Measurements from ENCODE around the gene PIF1. TPM values are rescaled to one million over a fixed set of nuclear protein-coding genes. Genes with fewer than 3 reads are reported as not detected.

Gene PIF1
- total RNA-seq = 28.1 and 29.2 TPM in 2 replicates

DNA sequence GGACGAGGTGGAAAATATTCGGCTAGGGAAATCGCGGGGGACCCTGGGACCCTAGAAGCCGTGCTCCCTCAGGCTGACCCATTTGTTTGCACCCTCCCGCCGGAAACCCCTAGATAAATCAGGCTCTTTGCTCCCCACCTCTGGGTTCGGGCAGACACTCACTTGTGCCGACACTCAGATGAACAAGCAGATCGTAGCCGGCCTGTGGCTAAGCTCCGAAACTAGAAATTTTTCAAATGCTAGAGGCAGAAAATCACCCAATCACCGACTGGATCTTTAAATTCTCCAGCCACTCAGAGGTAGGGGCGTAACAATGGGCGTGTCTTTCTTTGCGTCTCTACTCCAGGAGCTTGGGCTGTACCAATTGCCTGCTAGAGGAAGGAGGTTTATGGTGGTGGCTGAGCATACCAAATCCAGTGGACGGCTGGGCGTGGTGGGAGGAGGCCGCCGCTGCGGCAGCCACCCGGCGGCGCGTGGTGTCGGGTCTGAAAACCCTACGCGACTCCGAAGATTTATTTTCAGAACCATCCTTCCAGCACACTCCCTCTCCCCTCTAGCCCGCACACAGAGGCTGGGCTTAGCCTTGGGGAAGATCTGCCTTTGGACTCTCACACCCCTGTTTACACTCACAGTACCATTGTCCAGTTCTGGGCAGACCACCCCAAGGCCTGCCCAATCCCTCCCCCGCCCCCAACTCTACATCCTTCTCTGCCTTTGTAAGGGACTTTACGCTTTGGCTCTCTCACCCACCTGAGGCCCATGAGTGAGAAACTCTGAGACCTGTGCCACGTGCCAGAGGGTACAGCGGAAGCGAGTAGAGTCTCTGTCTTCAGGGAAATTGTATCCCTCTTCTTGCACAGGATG lies at the start of gene PIF1:
PIF1 (minus strand) TSS at position 217 of the 864 bp plus-strand sequence. CDS start 1,312 bp downstream, outside the sequence.
- peaks cover 18% of the 10 kb centered on the region for H3K36me3 Mint-ChIP-seq (ENCODE audit: low read depth)
- peak; percentile 93 for DNase-seq (ENCODE audit: low spot score)
- peak within 1 kb of the TSS; percentile 94 for H3K4me3 Mint-ChIP-seq (ENCODE audit: low read depth)
- intact Hi-C loops (cut with micrococcal nuclease) = loop anchor here (1.0 to 10.0 kb wide), 4 partner anchors 10 to 479 kb away; partner anchors contain the start of genes PLEKHO2 and RNU5B-1
- no peaks in the 10 kb centered on the region for H3K9me3 Mint-ChIP-seq
- peak within 1 kb of the TSS; percentile 88 for H3K27ac Mint-ChIP-seq
- H3K27me3 Mint-ChIP-seq (ENCODE audit: low read depth) = no peaks in the 10 kb centered on the region
- peaks cover 34% of the 10 kb centered on the region for H3K4me1 Mint-ChIP-seq (ENCODE audit: low read depth)

- H3K36me3 Mint-ChIP-seq (ENCODE audit: low read depth) = peaks cover 24% of the 10 kb centered on the region
- DNase-seq (ENCODE audit: low spot score) = no peak
- no peak overlapping the region for H3K27ac Mint-ChIP-seq
Measured at GRCh38 chr15:64870353-64870752, 44.9 kb upstream of the PIF1 start.

GRCh38 chr15:64869501-64869900 lies 44.1 kb upstream of the PIF1 start:
- Mint-ChIP-seq H3K36me3 (ENCODE audit: low read depth) (peaks cover 27% of the 10 kb centered on the region), H3K27me3 (ENCODE audit: low read depth) (no peaks in the 10 kb centered on the region), H3K27ac (no peak overlapping the region), H3K9me3 (no peaks in the 10 kb centered on the region), H3K4me1 (ENCODE audit: low read depth) (peaks cover under 1% of the 10 kb centered on the region), H3K4me3 (ENCODE audit: low read depth) (no peak overlapping the region)
- DNase-seq (ENCODE audit: low spot score) = no peak
- intact Hi-C loops (cut with micrococcal nuclease) = no loop called here

More at GRCh38 chr15:64870353-64870752, 44.9 kb upstream of the PIF1 start:
- no peaks in the 10 kb centered on the region for H3K9me3 Mint-ChIP-seq
- intact Hi-C loops (cut with micrococcal nuclease) = no loop called here
- peaks cover 3% of the 10 kb centered on the region for H3K4me1 Mint-ChIP-seq (ENCODE audit: low read depth)
- H3K27me3 Mint-ChIP-seq (ENCODE audit: low read depth) = no peaks in the 10 kb centered on the region
- H3K4me3 Mint-ChIP-seq (ENCODE audit: low read depth) = no peak overlapping the region

GRCh38 chr15:64865998-64866520 lies 40.6 kb upstream of the PIF1 start:
- Mint-ChIP-seq H3K27ac (no peak overlapping the region), H3K4me3 (ENCODE audit: low read depth) (no peak overlapping the region), H3K9me3 (no peaks in the 10 kb centered on the region), H3K27me3 (ENCODE audit: low read depth) (no peaks in the 10 kb centered on the region), H3K4me1 (ENCODE audit: low read depth) (peaks cover 5% of the 10 kb centered on the region), H3K36me3 (ENCODE audit: low read depth) (peaks cover 40% of the 10 kb centered on the region)
- intact Hi-C loops (cut with micrococcal nuclease) = no loop called here
- no peak for DNase-seq (ENCODE audit: low spot score)

DNA sequence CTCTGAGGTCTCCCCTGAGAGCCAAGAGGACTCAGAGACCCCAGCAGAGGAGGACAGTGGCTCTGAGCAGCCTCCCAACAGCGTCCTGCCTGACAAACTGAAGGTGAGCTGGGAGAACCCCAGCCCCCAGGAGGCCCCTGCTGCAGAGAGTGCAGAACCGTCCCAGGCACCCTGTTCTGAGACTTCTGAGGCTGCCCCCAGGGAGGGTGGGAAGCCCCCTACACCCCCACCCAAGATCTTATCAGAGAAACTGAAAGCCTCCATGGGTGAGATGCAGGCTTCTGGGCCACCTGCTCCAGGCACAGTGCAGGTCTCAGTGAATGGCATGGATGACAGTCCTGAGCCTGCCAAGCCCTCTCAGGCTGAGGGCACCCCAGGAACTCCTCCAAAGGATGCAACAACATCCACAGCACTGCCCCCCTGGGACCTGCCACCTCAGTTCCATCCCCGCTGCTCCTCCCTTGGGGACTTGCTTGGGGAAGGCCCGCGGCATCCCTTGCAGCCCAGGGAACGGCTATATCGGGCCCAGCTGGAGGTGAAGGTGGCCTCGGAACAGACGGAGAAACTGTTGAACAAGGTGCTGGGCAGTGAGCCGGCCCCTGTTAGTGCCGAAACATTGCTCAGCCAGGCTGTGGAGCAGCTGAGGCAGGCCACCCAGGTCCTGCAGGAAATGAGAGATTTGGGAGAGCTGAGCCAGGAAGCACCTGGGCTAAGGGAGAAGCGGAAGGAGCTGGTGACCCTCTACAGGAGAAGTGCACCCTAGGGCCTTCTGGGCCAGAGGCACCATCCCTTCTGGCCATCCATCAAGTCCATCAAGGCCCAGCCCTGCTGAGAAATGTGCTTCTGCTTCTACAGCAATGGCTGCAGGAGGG lies 39.9 kb upstream of the PIF1 start:
- Mint-ChIP-seq H3K27me3 (ENCODE audit: low read depth) (no peaks in the 10 kb centered on the region), H3K4me1 (ENCODE audit: low read depth) (peaks cover 5% of the 10 kb centered on the region), H3K4me3 (ENCODE audit: low read depth) (no peak overlapping the region), H3K27ac (no peak overlapping the region), H3K9me3 (no peaks in the 10 kb centered on the region), H3K36me3 (ENCODE audit: low read depth) (peaks cover 39% of the 10 kb centered on the region)
- DNase-seq (ENCODE audit: low spot score) = no peak
- intact Hi-C loops (cut with micrococcal nuclease) = no loop called here

DNA sequence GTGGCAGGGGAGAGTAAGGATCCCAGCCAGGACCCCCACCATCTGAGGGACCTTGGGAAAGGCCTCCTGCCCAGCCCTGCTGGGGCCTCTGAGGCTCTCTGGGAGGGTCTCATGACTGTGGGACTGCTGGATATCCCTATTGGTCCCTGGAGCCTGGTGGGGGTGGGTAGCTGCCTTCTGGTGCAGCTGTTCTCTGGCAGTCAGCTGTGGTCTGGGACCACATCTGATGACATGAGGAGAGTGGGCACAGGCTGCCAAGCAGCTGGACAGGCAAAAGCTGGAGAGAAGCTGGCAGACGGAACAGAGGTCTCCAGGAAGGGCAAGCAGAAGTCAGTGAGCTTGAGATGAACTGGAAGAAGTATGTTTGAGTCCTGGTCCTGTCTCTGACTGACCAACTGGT lies 38.6 kb upstream of the PIF1 start:
- H3K9me3 Mint-ChIP-seq = no peaks in the 10 kb centered on the region
- intact Hi-C loops (cut with micrococcal nuclease) = no loop called here
- H3K27me3 Mint-ChIP-seq (ENCODE audit: low read depth) = no peaks in the 10 kb centered on the region
- no peak for DNase-seq (ENCODE audit: low spot score)
- no peak overlapping the region for H3K27ac Mint-ChIP-seq
- no peak overlapping the region for H3K4me3 Mint-ChIP-seq (ENCODE audit: low read depth)
- H3K4me1 Mint-ChIP-seq (ENCODE audit: low read depth) = peaks cover 5% of the 10 kb centered on the region
- H3K36me3 Mint-ChIP-seq (ENCODE audit: low read depth) = peaks cover 39% of the 10 kb centered on the region

DNA sequence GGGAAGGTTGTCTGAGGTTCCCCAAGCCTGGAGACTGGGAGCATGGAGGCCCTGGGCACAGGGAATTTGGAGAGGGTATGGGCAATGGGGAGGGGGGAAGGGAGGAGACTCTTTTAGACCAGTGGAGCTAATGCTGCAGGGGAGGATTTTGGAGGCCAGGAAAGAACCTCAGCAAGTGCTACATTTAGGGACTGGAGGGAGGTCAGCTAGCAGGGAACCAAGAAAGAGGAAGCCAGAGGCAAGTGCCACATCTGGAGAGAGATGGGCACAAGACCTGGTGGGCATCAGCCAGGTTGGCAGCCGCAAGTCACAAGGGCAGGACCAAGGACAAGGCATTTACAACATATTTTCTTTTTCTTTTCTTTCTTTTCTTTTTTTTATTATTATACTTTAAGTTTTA lies 37.0 kb upstream of the PIF1 start:
- H3K4me1 Mint-ChIP-seq (ENCODE audit: low read depth) = peaks cover 15% of the 10 kb centered on the region
- no peak overlapping the region for H3K4me3 Mint-ChIP-seq (ENCODE audit: low read depth)
- no peak overlapping the region for H3K27ac Mint-ChIP-seq
- no peak for DNase-seq (ENCODE audit: low spot score)
- no peaks in the 10 kb centered on the region for H3K27me3 Mint-ChIP-seq (ENCODE audit: low read depth)
- peaks cover 45% of the 10 kb centered on the region for H3K36me3 Mint-ChIP-seq (ENCODE audit: low read depth)
- H3K9me3 Mint-ChIP-seq = no peaks in the 10 kb centered on the region
- intact Hi-C loops (cut with micrococcal nuclease) = no loop called here

GRCh38 chr15:64861960-64862359 lies 36.5 kb upstream of the PIF1 start:
- H3K27ac Mint-ChIP-seq = no peak overlapping the region
- H3K9me3 Mint-ChIP-seq = no peaks in the 10 kb centered on the region
- peaks cover 16% of the 10 kb centered on the region for H3K4me1 Mint-ChIP-seq (ENCODE audit: low read depth)
- no peak overlapping the region for H3K4me3 Mint-ChIP-seq (ENCODE audit: low read depth)
- no peak for DNase-seq (ENCODE audit: low spot score)
- intact Hi-C loops (cut with micrococcal nuclease) = no loop called here
- peaks cover 45% of the 10 kb centered on the region for H3K36me3 Mint-ChIP-seq (ENCODE audit: low read depth)
- H3K27me3 Mint-ChIP-seq (ENCODE audit: low read depth) = no peaks in the 10 kb centered on the region

- peaks cover 17% of the 10 kb centered on the region for H3K4me1 Mint-ChIP-seq (ENCODE audit: low read depth)
- H3K36me3 Mint-ChIP-seq (ENCODE audit: low read depth) = peaks cover 43% of the 10 kb centered on the region
- H3K27me3 Mint-ChIP-seq (ENCODE audit: low read depth) = no peaks in the 10 kb centered on the region
- no peak overlapping the region for H3K27ac Mint-ChIP-seq
- H3K4me3 Mint-ChIP-seq (ENCODE audit: low read depth) = no peak overlapping the region
- no peak for DNase-seq (ENCODE audit: low spot score)
- intact Hi-C loops (cut with micrococcal nuclease) = no loop called here
- H3K9me3 Mint-ChIP-seq = no peaks in the 10 kb centered on the region
Measured at GRCh38 chr15:64861331-64861730, 35.9 kb upstream of the PIF1 start.

DNA sequence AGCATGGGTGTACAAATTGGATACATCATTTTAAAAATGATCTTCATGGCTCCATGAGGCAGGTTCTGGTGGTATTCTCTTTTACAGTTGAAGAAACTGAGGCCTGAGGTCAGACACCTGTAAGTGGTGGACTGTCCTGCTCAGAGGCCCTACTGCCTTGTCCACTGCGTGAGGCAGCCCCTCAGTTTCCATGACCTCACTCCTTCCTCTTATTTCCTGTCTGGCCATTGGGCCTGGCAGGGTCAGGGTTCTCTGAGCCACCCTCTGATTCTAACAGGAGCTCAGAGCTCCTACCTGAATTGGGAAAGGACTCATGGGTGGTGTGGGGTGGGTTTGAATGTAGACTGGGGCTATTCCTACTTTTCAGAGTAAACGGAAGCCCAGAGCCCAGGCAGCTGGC lies 33.8 kb upstream of the PIF1 start:
- intact Hi-C loops (cut with micrococcal nuclease) = no loop called here
- H3K36me3 Mint-ChIP-seq (ENCODE audit: low read depth) = peaks cover 47% of the 10 kb centered on the region
- H3K4me1 Mint-ChIP-seq (ENCODE audit: low read depth) = peaks cover 18% of the 10 kb centered on the region
- no peaks in the 10 kb centered on the region for H3K9me3 Mint-ChIP-seq
- no peak overlapping the region for H3K4me3 Mint-ChIP-seq (ENCODE audit: low read depth)
- H3K27me3 Mint-ChIP-seq (ENCODE audit: low read depth) = no peaks in the 10 kb centered on the region
- DNase-seq (ENCODE audit: low spot score) = no peak
- no peak overlapping the region for H3K27ac Mint-ChIP-seq

DNA sequence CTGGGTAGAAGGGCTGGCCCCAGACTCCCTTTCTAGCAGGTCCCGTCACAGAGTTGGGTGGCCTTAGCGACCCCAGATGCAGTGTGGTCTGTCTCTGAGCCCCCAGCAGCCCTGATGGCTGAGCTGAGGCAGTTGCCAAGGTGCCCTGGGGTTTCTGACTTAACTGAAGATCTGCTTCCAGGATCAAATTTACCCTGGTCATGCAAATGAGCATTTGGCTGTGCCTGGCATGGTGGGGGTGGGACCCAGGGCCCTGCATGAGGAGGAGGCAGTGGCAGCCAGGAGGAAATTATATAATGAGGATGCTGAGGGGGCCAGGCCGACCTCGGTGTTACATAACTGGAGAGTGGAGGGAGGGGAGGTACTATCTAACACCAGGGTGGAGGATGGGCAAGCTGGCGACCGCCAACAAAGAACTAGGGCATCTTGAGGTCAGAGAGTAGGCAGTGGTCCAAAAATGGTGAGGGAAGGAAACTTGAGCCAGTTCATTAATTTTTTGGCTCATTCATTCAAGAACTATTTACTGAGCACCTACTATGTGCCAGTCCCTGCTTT lies 32.7 kb upstream of the PIF1 start:
- intact Hi-C loops (cut with micrococcal nuclease) = no loop called here
- no peaks in the 10 kb centered on the region for H3K27me3 Mint-ChIP-seq (ENCODE audit: low read depth)
- H3K4me3 Mint-ChIP-seq (ENCODE audit: low read depth) = no peak overlapping the region
- peaks cover 16% of the 10 kb centered on the region for H3K4me1 Mint-ChIP-seq (ENCODE audit: low read depth)
- DNase-seq (ENCODE audit: low spot score) = no peak
- H3K9me3 Mint-ChIP-seq = no peaks in the 10 kb centered on the region
- H3K36me3 Mint-ChIP-seq (ENCODE audit: low read depth) = peaks cover 46% of the 10 kb centered on the region
- no peak overlapping the region for H3K27ac Mint-ChIP-seq

DNA sequence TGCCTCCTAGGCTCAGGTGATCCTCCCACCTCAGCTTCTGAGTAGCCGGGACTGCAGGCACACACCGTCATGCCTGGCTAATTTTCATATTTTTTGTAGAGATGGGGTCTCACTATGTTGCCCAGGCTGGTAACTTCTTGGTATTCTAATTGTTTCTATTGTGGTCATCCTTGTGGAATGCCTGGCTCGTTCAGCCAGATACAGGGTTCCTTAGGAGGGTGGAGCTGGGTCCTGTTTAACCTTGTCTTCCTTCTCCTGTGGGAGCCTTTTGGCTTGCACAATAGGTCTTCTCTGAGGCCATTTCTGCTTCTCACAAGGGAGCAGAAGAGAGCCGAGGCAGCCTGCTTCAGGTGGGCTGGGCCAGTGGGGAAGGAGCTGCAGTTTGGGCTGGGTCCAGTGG lies 32.0 kb upstream of the PIF1 start:
- no peak for DNase-seq (ENCODE audit: low spot score)
- no peaks in the 10 kb centered on the region for H3K27me3 Mint-ChIP-seq (ENCODE audit: low read depth)
- H3K36me3 Mint-ChIP-seq (ENCODE audit: low read depth) = peaks cover 44% of the 10 kb centered on the region
- no peak overlapping the region for H3K27ac Mint-ChIP-seq
- intact Hi-C loops (cut with micrococcal nuclease) = no loop called here
- H3K4me1 Mint-ChIP-seq (ENCODE audit: low read depth) = peaks cover 16% of the 10 kb centered on the region
- no peaks in the 10 kb centered on the region for H3K9me3 Mint-ChIP-seq
- no peak overlapping the region for H3K4me3 Mint-ChIP-seq (ENCODE audit: low read depth)
